Muscle layer of colon (tissue), 2 donors: ENCODE results near the gene EXOC6B.

Source experiments
- H3K27ac ChIP-seq: one replicate; pipeline ENCODE4 v1.7.0; 2013; ENCODE audit warnings: low read depth, mild to moderate bottlenecking, low read length, moderate library complexity
- H3K27me3 ChIP-seq, 2 donors: one replicate each; pipeline ENCODE4 v1.7.0; 2013; ENCODE audit warnings: low read length in 2 of 2, mild to moderate bottlenecking in 2 of 2; ENCODE audit not compliant: insufficient read depth in 2 of 2, control insufficient read depth in 1 of 2
- H3K36me3 ChIP-seq: one replicate; pipeline ENCODE4 v1.7.0; 2013; ENCODE audit warnings: mild to moderate bottlenecking, low read length; ENCODE audit not compliant: insufficient read depth
- H3K4me1 ChIP-seq: one replicate; pipeline ENCODE4 v1.7.0; 2013; ENCODE audit warnings: mild to moderate bottlenecking, low read length; ENCODE audit not compliant: insufficient read depth
- H3K4me3 ChIP-seq, 2 donors: one replicate each; pipeline ENCODE4 v1.7.0; 2013; ENCODE audit warnings: low read length in 2 of 2, low read depth in 1 of 2, mild to moderate bottlenecking in 1 of 2, moderate library complexity in 1 of 2
- H3K9ac ChIP-seq: one replicate; pipeline ENCODE4 v1.7.0; 2013; ENCODE audit warnings: low read length
- H3K9me3 ChIP-seq: one replicate; pipeline ENCODE4 v1.7.0; 2013; ENCODE audit warnings: mild to moderate bottlenecking, low read length
- donor health status: abdominal sarcoma.
- donor health status: Adenocarcinoma of cecum.

Gene EXOC6B

DNA sequence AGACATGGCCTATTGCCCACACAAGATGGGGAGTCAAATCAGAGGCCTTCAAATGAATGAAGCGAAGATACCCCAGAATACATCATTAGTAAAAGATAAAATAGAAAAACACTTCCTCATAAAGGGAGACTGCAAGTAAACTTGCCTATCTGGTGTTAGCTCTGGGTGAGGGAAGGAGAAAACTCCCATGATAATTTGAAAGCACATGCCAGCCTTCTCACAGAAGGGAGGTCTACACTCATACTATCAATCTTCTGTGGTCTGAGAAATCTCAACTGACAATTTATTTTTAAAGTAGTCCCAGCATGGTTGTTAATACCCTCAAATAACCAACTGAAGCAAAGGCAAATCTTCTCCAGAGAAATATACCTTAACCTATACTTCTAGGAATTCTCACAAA is 75.4 kb downstream of the EXOC6B start:
- Histone ChIP-seq H3K36me3 (no peaks in the 10 kb centered on the region), H3K4me3 (no peak overlapping the region), H3K27me3 (no peaks in the 10 kb centered on the region), H3K4me1 (peaks cover 3% of the 10 kb centered on the region), H3K9me3 (no peaks in the 10 kb centered on the region), H3K9ac (no peak overlapping the region), H3K27ac (no peak overlapping the region)

DNA sequence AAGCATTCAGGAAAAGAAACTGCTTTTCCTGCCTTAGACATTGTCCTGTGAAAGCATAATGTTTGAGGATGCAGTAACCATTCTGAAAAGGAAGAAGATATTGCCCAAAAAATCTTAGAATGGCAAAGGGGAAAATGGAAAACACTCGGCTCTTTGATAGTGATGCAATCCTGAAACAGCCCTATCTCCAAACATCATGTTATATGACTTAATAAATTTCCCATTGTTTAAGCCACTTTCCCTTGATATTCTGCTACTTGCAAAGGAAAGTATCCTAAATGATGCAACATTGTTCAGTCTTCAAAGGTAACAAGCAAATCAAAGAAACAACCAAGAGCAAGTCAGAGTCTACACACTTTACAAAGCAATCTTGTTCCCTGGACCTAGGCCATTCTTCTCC is 78.5 kb downstream of the EXOC6B start:
- no peaks in the 10 kb centered on the region for H3K27me3 ChIP-seq
- H3K4me3 ChIP-seq = no peak overlapping the region
- no peak overlapping the region for H3K27ac ChIP-seq
- no peaks in the 10 kb centered on the region for H3K9me3 ChIP-seq
- no peak overlapping the region for H3K9ac ChIP-seq
- no peaks in the 10 kb centered on the region for H3K36me3 ChIP-seq
- no peaks in the 10 kb centered on the region for H3K4me1 ChIP-seq

DNA sequence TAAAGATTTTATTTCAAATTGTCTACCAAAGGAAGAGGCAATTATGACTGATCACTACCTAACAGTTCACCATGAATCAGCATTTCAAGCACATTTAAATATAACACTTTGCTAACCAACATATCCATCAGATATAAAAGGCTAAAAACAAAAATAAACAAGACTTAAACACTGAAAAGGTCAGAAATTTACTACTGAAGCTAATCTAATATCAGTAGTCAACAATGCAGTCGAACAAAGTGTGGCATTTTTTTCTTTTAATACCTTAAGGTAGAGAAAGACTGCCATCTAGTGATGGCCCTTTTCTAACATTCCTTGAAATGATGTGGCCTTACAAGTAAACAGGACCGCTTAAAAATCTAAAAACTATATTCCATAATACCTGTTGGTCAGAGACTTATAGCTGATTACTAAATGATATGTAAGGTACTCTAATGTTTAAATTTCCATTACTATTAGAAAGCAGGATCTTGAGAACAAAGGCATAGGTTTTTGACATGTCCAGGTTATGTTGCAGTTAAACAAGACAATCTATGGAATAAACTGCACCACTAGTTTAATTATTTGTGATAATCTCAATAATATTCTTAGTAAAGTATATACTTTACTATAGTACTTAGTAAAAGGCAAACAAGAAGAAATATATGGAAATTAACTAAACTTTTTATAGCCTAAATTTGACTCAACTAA is 80.0 kb downstream of the EXOC6B start:
- Histone ChIP-seq H3K27ac (no peak overlapping the region), H3K4me3 (no peak overlapping the region), H3K27me3 (no peaks in the 10 kb centered on the region), H3K9ac (no peak overlapping the region), H3K36me3 (no peaks in the 10 kb centered on the region), H3K4me1 (no peaks in the 10 kb centered on the region), H3K9me3 (no peaks in the 10 kb centered on the region)

DNA sequence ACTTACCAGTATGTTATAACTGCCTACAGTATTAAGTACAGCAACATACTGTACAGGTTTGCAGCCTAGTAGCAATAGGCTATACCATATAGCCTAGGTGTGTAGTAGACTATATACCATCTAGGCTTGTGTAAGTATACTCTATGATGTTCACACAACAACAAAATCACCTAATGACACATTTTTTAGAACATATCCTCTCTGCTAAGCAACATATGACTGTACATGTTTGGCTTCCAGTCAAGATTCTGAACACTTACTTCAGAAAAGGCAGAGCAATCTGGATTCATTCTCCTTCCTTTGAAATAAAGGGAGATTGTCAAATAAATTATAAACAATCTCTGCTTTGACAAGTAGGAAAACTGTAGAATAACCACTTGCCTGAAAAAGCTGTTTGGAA is 81.8 kb downstream of the EXOC6B start:
- no peaks in the 10 kb centered on the region for H3K27me3 ChIP-seq
- H3K36me3 ChIP-seq = no peaks in the 10 kb centered on the region
- H3K27ac ChIP-seq = no peak overlapping the region
- H3K9me3 ChIP-seq = no peaks in the 10 kb centered on the region
- no peak overlapping the region for H3K4me3 ChIP-seq
- H3K4me1 ChIP-seq = no peaks in the 10 kb centered on the region
- H3K9ac ChIP-seq = no peak overlapping the region

DNA sequence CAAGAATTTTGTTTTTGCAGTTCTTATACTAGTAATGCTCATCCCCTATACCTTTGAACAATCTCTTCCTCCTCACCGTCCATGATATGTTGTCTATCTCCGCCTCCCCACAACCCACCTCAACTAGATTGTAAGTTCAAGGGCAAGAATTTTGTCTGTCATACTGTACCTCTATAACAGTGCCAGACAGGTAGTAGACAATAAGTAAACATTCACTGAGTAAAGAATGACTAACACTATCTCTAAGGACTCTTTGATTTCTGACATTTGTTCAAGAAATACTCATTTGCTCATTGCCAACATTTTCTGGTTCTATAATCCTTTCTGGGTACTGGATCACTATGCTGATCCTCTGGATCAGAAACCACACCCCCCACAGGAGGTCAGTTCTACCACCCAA is 82.4 kb downstream of the EXOC6B start:
- H3K36me3 ChIP-seq = no peaks in the 10 kb centered on the region
- H3K27me3 ChIP-seq = no peaks in the 10 kb centered on the region
- no peak overlapping the region for H3K9ac ChIP-seq
- H3K4me1 ChIP-seq = no peaks in the 10 kb centered on the region
- H3K9me3 ChIP-seq = no peaks in the 10 kb centered on the region
- H3K4me3 ChIP-seq = no peak overlapping the region
- no peak overlapping the region for H3K27ac ChIP-seq

DNA sequence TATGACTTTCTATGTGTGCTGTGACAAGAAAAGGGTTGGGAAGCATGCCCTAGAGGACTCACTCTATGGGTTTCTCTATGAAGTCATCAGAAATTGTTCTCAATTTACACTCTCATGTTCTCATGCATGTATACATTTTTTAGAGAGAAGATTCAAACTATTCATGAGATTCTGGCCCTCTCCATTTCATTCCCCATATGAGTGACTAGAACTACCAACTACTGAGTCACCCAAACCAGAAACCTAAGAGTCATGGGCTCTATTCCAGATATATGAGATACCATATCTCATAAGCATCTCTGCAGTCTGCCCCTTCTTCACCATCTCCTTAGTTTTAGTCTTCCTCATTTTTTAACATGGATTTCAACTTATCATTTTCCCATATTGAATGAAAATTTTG is 87.7 kb downstream of the EXOC6B start:
- Histone ChIP-seq H3K27ac (no peak overlapping the region), H3K9ac (no peak overlapping the region), H3K27me3 (no peaks in the 10 kb centered on the region), H3K36me3 (no peaks in the 10 kb centered on the region), H3K4me1 (no peaks in the 10 kb centered on the region), H3K9me3 (no peaks in the 10 kb centered on the region), H3K4me3 (no peak overlapping the region)

DNA sequence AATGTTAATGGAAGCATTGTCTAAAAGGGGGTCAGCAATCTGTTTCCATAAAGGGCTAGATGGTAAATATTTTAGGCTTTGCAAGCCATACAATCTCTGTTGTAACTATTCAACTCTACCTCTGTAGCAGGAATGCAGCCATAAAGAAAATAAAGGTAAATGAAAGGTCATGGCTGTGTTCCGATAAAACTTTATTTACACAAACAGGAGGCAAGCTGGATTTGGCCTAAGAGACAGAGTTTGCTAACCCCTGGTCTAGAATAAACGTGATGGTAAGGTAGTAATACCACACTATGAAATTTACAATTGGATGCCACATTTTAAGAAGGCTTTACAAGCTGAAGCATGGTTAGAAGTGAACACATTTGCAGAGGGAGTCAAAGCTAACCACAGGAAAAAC is 91.4 kb downstream of the EXOC6B start:
- no peak overlapping the region for H3K4me3 ChIP-seq
- no peak overlapping the region for H3K27ac ChIP-seq
- H3K9me3 ChIP-seq = no peaks in the 10 kb centered on the region
- H3K4me1 ChIP-seq = peaks cover 5% of the 10 kb centered on the region
- no peaks in the 10 kb centered on the region for H3K36me3 ChIP-seq
- no peaks in the 10 kb centered on the region for H3K27me3 ChIP-seq
- no peak overlapping the region for H3K9ac ChIP-seq

DNA sequence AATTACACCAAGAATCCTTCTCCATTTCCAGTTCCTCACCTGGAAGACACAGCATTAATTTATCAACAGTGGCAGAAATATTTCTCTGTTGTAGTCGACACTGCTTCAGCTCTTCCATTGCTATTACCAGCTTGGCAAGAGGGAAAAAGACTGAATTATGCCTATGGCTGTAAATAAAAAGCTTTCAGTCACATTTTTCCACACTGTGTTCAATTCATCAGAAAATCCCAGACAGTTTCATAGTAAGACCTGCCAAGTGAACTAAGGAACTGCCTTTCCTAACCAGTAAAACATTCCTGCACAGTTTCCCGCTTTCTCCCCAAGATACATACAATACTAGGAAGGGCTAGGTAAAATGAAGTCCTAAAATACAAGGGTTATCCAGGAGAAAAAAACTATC is 94.7 kb downstream of the EXOC6B start:
- Histone ChIP-seq H3K9ac (no peak overlapping the region), H3K27ac (no peak overlapping the region), H3K4me3 (no peak overlapping the region), H3K36me3 (no peaks in the 10 kb centered on the region), H3K4me1 (peaks cover 5% of the 10 kb centered on the region), H3K9me3 (no peaks in the 10 kb centered on the region), H3K27me3 (no peaks in the 10 kb centered on the region)

DNA sequence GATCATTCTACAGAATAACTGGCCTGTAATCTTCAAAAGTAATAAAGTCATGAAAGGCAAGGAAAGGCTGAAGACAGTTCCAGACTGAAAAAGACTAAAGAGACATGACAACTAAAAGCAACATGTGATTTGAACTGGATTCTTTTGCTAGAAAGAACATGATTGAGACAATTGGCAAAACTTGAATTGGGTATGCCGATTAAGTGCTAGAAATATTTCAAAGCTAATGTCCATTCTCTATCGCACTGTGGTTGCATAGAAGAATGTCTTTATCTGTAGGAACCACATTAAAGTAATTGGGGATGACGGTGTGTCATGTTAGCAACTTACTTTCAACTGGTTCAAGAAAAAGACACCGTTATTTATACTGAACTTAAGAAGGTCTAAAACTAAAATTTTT is 98.5 kb downstream of the EXOC6B start:
- H3K27ac ChIP-seq = no peak overlapping the region
- no peak overlapping the region for H3K4me3 ChIP-seq
- H3K27me3 ChIP-seq = no peaks in the 10 kb centered on the region
- no peaks in the 10 kb centered on the region for H3K9me3 ChIP-seq
- peaks cover 9% of the 10 kb centered on the region for H3K4me1 ChIP-seq
- no peaks in the 10 kb centered on the region for H3K36me3 ChIP-seq
- H3K9ac ChIP-seq = no peak overlapping the region

DNA sequence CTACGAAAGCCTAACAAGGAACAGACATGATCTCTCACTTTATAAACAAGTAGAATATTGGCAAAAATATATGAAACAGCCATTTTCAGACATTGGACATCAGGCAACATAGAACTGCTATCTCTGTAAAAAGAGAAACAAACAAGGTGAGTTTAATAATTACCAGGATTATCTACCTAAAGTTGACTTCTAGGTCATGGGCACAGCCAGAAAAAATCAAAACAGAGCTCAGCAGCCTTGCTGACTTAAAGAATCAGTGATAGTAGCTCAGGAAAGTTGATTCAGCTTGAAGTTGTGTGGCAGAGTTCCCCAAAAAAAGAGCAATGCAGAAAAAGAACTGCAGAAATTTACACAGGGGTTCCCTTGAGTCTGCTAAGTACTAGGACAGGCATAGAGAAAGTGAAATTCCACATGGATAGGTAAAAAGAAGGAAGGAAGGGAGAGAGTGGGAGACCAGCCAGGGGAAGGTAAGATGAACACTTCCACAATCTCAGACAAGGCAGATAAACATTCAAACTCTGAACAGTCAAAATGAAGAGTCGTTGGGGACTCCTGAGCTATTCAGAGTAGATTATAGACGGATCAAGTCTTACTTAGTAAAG is 102.0 kb downstream of the EXOC6B start:
- Histone ChIP-seq H3K27me3 (no peaks in the 10 kb centered on the region), H3K4me3 (no peak overlapping the region), H3K9me3 (no peaks in the 10 kb centered on the region), H3K36me3 (no peaks in the 10 kb centered on the region), H3K9ac (no peak overlapping the region), H3K27ac (no peak overlapping the region), H3K4me1 (peaks cover 11% of the 10 kb centered on the region)

DNA sequence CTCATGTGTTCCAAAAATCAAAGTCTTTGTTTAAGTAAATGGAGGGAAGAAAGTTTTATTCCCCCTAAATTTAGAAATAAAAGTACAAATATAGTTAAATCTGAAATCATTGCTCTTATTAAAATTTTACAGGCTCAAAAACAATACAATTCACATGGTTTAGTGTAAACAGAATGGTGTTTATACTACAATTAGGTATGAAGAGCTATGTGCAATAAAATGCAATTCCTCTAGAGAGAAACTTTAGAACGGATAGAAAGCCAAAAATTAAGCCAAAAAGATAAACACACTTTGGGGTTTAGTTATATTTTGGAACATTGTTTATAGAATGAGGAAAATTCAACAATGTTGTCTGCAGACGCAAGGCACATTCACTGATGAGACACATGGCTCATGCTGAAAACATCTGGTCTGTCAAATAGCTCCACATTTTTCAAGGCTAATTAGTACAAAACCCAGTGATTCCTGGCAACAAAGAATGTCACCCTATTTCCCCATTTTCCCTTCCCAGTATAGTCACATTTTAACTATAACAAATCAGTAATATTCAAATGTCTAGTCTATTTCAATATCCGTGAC is 103.3 kb downstream of the EXOC6B start:
- H3K9me3 ChIP-seq = no peaks in the 10 kb centered on the region
- no peak overlapping the region for H3K9ac ChIP-seq
- no peak overlapping the region for H3K4me3 ChIP-seq
- H3K4me1 ChIP-seq = peaks cover 12% of the 10 kb centered on the region
- no peaks in the 10 kb centered on the region for H3K27me3 ChIP-seq
- no peaks in the 10 kb centered on the region for H3K36me3 ChIP-seq
- no peak overlapping the region for H3K27ac ChIP-seq

DNA sequence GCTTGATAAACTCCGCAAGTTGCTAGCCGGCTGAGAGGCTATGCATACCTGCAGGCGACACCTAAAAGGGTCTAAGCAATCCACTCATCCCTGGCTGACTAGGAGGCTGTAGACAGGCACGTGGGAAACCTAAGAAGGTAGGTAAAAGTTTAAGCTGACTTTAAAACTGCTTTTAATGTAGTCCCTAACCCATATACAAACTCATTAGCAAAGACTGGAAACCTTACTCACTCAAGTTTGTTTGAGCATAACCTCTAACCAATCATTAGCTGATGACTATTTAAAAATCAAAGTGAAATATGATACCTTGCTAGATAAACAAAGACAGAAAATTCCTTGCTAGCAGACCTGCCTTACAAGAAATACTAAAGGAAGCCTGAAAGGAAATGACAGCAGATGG is 106.4 kb downstream of the EXOC6B start:
- Histone ChIP-seq H3K9me3 (no peaks in the 10 kb centered on the region), H3K27me3 (no peaks in the 10 kb centered on the region), H3K4me3 (no peak overlapping the region), H3K4me1 (peaks cover 12% of the 10 kb centered on the region), H3K36me3 (no peaks in the 10 kb centered on the region), H3K27ac (no peak overlapping the region), H3K9ac (no peak overlapping the region)
